ENCODE results near the gene LELP1. TPM values are rescaled to one million over a fixed set of nuclear protein-coding genes. Genes with fewer than 3 reads are reported as not detected.
"Not testable (repeated sequence)": the region's sequence is repeated elsewhere in the genome, so short reads cannot be mapped to it uniquely, and the experiment has no call there.

LELP1 gene
- not detected for total RNA-seq

DNA sequence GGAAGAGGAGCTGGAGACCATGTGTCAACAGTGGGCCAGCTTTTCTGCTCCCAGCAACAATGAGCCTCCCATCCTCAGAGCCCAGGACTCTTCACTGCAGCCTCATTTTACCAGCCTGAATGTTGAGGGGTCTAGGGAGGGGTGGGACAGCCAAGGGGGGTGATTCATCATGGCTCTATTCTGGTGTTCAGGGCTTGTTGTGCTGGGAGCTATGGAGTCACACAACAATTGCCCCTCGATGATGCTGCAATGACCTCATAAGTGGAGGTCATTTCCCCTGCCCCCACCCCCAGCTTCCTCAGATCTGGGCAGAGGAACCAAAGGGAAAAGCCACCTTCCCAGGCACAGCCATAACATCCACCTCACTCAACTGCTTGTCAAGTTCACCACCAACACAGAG lies at the start of gene LELP1:
TSS of gene LELP1 (plus strand) at position 301 of the 400 bp plus-strand sequence. CDS start 1,278 bp downstream, outside the sequence.
- DNase-seq (ENCODE audit: low read depth in 2 of 3, low spot score in 2 of 3) = no peak

DNA sequence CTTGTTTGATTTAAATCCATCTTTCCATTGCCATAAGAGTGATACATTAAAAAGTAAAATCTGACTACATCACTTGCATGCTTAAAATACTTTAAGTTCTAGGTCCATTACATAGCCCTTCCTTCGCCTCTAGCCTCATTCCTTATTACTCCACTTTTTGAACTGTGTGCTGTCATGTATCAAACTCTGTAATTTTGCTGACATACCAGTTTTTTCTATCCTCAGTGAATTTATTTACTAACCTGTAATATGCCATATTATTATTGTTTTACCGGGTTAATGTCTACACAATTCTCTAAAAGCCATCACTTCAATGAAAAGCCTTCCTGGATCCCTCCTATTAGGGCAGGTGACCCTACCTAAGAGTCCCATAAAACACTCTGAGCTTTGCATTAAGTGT lies 47.7 kb upstream of the LELP1 start:
- no peak for DNase-seq (ENCODE audit: low read depth in 2 of 3, low spot score in 2 of 3)

DNA sequence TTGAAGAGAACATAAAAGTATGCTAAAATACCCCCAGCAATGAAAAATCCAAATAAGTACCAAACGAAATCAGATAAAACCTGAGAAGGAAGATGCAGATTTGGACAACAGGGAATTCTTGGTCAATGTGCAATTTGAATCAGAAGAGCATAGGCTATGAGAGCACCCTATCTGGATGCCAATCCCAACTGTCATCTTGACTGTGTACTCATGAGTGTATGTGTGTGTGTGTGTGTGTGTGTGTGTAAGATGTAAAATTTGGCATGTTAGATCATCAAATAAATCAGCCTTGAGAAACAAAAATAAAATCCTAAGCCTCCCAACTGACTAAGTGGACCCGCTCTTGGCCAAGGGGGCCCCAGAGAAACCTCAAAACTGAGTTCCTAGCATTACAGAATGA lies 34.5 kb upstream of the LELP1 start:
- DNase-seq (ENCODE audit: low read depth in 2 of 3, low spot score in 2 of 3) = no peak

DNA sequence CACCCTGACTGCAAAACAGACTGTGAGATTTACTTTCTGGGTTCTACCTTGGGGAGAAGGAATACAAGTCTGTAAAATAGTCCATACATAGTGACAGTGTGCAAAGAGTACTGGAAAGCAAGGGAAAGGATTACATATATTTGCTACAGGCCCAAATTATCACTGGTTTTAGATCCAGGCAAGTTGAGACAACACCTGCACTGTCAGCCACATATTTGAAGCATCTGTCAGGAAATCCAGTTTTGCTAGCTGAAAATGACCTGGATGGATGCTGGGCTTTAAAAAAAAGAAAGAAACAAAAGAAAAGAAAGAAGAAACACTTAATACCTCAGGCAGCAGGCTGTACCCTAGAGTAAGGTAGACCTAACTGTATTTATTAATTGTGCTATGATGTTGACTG lies 28.6 kb upstream of the LELP1 start:
- DNase-seq (ENCODE audit: low read depth in 2 of 3, low spot score in 2 of 3) = no peak

DNA sequence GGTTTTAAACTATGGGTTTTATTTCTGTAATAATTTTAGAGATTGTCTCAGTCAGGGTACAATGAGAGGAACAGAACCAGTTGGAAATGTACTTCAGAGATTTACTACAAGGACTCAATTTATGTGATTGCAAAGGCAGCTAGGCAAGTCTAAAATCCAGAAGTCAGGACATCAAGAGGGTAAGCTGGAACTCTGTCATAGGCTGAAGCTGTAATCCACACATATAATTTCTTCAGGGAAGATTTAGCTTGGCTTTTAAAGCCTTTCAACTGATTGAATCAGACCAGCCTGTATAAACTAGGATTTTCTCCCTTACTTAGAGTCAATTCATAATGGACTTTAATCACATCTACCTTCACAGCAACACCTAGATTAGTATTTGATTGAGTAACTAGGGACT lies 24.3 kb upstream of the LELP1 start:
- DNase-seq (ENCODE audit: low read depth in 2 of 3, low spot score in 2 of 3) = no peak

DNA sequence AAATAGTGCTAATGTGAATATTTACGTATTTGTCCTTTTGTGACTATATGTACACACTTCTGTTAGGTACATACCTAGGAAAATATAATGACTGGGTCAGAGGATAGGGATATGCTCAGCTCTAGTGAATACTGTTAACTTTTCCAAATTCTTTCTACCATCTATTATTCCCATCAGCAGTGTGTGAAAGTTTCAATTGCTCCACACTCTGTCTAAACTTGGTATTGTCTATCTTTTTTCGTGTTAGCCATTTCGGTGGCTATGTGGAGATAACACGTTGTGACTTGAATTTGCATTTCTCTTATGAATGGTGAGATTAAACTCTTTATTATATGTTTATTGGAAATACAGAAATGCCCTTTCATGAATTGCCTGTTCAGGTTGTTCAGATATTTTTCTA lies 22.7 kb upstream of the LELP1 start:
- no peak for DNase-seq (ENCODE audit: low read depth in 2 of 3, low spot score in 2 of 3)

DNA sequence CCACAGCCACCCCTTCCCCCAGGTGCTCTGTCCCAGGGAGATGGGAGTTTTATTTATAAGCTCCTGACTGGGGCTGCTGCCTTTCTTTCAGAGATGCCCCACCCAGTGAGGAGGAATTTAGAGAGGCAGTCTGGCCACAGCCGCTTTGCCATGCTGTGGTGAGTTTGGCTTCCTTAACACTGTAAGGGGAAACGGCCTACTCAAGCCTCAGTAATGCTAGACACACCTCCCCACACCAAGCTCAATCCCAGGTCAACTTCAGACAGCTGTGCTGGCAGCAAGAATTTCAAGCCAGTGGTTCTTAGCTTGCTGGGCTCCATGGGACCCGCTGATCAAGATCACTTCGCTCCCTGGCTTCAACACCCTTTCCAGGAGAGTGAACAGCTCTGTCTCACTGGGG lies 14.9 kb upstream of the LELP1 start:
- not testable (repeated sequence) for DNase-seq (ENCODE audit: low read depth in 2 of 3, low spot score in 2 of 3)

DNA sequence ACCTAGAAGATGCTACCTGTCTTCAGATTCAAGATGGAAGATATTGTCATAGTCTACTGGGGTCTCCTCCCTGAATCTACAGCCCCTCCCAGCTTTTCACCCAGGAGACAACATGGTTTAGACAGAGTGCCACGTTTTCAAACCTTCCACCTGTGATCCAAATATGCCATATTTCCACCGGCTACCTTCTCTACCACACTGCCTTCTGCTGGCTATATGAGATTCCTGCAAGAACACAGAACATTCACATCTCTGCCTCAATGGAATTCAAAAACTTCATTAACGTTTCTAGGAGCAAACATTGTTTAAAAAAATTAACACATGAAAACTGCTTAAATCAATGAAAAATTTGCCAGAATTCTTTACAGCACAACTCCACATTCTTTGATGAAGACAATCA lies 12.9 kb upstream of the LELP1 start:
- DNase-seq (ENCODE audit: low read depth in 2 of 3, low spot score in 2 of 3) = no peak

DNA sequence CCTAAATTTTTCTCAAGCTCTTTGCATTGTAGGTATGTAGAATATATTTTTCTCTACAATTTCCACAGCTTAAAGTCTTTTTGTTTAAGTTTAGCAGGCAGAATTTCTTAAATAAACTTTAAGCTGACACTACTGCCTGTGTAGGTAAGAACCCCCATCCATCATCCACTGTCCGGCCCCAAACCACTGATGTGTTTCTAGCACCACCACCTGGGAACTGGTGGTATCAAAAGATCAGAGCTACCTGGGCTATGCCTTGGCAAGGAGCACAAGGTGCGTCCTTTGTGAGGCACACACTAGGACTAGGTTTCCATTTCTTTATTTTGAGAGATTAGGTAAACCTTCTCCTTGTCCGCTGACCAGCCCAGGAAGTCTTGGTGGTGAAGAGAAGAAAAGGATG lies 10.5 kb upstream of the LELP1 start:
- DNase-seq (ENCODE audit: low read depth in 2 of 3, low spot score in 2 of 3) = peak in 1 of 3 donors; percentile 11

DNA sequence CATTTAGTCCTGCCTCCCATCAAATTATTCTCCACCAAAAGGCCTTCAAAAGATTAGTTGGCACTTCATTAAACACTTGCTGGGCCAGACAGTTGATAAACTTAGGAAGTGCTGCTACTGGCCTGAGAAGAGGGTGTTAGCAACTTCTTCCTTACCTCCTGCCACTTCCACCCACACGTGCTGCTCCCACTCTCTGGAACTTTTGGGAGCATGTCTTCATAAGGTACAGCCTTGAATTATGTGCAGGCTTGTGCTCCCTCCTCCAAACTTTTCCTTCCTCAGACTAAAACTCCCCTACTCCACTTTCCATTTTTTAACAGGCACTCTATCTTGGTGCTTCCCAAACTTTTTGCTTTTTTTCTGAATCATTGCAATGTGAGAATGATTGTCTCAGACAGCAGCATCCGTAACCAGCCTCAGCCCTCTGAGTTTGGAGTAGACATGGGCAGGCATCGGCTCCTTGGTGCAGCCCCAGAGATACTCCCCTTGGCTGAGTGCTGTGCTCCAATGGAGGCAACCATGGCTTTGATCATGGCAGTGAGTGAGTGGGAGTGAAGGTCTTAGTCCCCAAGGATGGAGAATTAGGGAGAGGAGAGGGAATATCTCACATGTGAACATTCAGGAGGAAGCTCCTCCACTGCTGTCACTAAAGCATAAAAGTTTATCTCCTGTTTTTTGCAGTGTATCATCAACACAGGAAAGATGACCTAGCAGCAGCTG lies 8.7 kb upstream of the LELP1 start:
- DNase-seq (ENCODE audit: low read depth in 2 of 3, low spot score in 2 of 3) = no peak

DNA sequence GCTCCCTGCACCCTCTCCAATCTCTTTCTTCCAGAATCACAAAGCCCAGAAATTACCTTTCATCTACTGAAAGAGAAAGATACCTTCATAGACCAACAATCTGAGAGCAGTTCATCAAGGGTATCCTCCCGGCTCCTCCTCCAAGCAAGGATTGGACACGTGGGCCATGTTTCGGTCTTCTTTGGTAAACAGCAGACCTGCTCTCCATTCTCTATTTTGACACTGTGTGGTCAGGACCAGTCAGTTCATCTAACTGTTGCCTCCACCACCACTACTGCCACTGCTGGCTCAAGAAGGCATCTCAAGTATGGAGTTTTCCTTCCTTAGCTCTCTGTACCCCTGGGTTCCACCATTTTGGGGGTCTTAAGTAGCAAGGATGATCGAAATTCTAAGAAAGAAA lies 8.0 kb upstream of the LELP1 start:
- DNase-seq (ENCODE audit: low read depth in 2 of 3, low spot score in 2 of 3) = no peak

DNA sequence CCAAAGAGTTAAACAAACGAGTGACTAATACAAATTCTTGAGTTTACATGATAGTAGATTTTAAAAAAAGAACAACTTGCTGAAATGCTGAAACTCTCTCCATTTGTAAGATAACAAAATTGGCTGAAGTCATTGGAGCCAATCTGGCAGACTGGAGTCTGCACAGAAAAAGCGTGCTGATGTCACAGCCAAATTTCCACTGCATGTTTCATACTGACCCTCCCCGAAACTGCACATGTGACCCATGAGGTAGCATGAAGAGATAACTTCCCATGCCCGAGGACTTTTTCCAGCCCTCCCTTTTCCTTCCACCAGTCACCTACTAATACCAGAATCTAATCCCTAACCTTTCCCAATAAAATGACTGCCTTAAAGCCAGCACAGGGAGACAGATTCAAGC lies 1.2 kb upstream of the LELP1 start:
- DNase-seq (ENCODE audit: low read depth in 2 of 3, low spot score in 2 of 3) = no peak

DNA sequence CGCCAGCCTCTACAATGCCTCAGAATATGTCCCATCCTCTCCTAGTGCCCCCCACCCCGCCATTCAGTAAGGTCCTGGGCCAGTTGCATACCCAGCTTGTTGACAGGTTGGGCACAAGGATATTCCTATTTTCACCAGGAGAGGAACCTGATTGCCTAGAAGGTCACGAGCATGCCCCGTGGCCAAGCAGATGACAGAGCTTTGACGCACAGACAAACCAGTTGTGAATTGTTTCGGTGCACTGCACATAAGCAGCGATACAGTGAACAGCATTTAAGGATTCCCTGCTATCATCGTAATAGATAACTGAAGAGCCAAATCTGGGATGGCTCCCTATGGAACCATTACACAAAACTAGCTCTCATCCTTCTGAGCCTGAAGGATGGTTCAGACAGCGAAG lies 3.4 kb downstream of the LELP1 start:
- DNase-seq (ENCODE audit: low read depth in 2 of 3, low spot score in 2 of 3) = no peak

DNA sequence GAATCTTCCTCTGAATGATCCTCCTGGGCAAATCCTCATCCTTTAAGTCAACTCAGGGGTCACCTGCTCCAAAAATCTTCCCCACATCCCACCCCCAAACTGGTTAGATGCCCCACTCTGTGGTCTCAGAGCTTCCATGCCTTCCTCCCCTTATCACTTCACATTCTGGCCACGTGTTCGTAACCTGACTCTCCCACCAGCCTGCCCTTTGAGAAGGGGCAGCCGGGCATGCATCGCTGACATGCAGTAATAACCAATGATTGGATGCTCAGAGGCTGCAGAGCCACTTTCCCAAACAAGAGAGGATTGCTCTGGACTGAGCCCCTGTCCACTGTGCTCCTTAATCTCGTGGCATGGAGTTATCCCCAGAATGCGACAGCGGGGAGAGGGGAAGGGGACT lies 7.0 kb downstream of the LELP1 start:
- DNase-seq (ENCODE audit: low read depth in 2 of 3, low spot score in 2 of 3) = no peak

DNA sequence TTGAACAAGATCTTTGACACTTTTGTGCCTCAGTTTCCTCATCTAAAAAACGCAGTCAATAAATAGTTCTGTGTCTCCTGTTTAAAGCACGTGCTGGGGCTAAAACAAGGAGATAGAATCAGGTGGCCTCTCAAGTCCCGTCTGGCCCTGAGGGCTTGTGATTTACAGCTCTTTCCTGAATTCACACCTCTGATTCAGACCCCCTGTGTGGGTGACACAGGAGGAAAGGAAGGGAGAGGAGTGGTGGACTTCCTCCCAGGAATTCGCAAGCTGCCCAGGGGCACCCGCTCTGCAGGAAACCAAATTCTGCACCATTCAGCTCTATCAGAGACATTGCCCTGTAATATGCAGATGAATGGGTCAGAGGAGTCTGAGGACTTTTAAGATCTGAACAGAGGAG lies 9.0 kb downstream of the LELP1 start:
- no peak for DNase-seq (ENCODE audit: low read depth in 2 of 3, low spot score in 2 of 3)

DNA sequence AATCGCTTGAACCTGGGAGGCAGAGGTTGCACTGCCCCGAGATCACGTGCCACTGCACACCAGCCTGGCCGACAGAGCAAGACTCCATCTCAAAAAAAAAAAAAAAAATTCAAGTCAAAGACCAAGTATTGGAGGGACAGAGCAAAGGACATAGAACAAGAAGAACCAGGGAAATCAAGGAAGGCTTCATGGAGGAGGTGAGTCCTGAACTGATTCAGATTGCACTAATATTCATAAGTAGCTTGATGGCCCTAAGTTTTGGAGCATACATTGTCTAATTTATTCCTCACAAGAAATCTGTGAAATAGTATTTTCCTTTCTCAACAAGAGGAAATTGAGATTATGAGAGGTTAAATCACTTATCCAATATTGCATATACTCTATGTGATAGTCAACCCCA lies 10.3 kb downstream of the LELP1 start:
- DNase-seq (ENCODE audit: low read depth in 2 of 3, low spot score in 2 of 3) = no peak

DNA sequence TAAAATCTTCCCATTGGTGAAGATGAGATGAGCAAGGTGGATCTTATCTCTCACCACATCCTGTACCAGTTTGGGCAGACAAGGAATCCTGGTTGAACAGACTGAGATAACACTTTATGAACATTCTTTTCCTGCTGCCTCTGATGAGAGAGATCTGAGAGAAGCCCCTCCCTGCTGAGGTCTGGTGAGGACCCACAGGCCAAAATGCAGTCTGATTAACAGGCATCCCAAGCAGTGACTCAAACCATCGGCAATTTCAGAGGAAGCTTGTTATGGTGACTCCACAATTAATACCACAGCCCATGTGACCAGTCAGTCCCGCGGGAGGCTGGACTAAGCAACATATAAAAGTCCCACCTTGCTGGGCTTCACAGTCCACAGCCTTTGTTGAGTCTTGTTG lies 14.0 kb downstream of the LELP1 start, which contains the start of gene PRR9:
TSS of gene PRR9 (plus strand) at position 373 of the 400 bp plus-strand sequence. CDS start 561 bp downstream, outside the sequence.
- peak in 2 of 3 donors; percentile 18 to 35 for DNase-seq (ENCODE audit: low read depth in 2 of 3, low spot score in 2 of 3)

DNA sequence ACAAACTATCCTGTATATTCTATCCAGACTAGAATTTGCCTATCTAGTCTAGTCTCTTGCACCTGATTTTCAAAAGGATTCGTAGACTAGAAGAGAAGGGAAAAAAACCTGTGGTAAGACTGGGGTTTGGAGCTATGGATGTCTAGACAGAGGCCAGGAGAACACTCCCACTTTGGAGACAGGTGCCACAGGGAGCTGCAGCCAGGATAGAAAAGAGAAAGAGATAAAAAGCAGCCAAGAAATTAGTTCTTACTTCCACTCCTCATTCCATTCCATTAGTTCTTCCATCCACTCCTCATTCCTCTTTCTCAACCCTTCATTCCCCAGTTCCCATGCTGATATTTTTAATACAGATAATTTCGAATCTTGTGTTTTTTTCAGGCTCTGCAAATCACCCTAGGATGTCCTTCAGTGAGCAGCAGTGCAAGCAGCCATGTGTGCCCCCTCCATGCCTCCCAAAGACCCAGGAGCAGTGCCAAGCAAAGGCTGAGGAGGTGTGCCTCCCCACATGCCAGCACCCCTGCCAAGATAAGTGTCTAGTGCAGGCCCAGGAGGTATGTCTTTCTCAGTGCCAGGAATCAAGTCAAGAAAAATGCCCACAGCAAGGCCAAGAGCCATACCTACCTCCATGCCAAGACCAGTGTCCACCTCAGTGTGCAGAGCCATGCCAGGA lies 14.7 kb downstream of the LELP1 start:
- no peak for DNase-seq (ENCODE audit: low read depth in 2 of 3, low spot score in 2 of 3)

DNA sequence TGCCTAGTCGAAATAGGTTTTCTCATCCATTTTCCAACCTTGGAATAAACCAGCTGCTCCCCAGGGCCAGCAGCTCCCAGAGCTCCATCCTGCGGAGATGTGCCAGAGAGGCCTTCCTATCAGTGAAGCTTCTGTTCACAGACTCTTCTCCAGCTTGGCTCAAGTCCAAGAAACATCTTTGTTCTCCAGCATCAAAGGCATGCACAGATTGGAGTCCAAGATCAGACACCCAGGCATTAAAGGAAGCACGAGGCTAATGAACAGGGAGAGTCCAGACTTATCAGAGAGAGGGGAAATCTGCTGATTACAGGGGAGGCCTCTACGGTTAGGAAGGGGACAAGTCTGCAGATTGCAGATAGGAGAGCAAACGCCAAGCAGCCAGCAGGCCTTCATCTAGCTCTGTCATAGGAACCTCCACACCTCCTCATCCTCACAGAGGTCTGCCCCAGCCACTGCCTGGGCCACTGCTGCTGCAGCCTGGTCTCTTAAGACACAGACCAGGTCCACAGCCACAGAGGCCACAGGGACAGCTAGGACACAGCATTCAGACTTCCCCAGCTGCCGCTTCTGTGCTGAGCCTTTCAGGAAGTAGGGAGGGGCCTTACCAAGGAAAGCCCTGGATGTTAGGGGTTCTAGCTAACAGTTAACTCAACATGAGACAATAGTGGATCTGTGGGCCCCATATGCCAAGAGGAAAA lies 17.5 kb downstream of the LELP1 start:
- DNase-seq (ENCODE audit: low read depth in 2 of 3, low spot score in 2 of 3) = peak in 2 of 3 donors; percentile 16 to 25

DNA sequence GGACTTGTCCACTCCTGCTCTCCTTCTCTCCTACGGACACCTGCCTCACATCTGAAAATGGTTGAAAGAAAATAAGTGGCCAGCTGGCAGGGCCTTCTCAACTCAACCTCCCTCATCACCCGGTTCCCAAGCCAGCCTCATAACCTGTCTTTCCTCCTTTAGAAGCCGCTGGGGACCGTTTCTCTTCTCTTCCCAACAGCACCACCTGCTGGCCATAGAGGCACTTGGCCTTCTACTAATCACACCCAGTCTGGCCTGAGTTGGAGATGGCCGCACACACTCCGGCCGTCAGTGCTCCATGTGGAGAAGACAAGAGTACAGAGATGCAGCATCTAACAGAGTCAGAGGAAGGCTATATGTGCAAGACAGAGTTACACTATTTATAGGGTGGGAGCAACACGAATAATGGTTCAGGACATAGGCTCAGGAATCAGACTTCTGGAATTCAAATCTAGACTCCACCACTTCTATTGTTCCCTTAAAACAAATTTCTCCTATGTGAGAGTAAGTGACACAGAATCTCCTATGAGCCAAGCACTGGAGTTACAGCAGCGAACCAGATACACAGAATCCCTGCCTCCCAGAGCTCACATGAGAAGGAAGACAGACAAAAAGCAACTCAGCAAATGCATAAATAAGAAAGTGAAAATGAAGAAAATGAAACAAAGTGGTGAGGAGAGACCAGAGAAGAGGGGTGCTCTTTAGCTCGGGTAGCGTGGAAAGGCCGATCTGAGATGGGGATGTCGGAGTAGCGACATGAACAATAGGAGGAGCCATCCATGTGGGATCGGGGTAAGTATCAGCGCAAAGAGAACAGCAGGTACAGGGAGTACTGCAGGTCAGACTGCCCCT lies 20.0 kb downstream of the LELP1 start:
- peak in 2 of 3 donors; percentile 30 to 73 for DNase-seq (ENCODE audit: low read depth in 2 of 3, low spot score in 2 of 3)

DNA sequence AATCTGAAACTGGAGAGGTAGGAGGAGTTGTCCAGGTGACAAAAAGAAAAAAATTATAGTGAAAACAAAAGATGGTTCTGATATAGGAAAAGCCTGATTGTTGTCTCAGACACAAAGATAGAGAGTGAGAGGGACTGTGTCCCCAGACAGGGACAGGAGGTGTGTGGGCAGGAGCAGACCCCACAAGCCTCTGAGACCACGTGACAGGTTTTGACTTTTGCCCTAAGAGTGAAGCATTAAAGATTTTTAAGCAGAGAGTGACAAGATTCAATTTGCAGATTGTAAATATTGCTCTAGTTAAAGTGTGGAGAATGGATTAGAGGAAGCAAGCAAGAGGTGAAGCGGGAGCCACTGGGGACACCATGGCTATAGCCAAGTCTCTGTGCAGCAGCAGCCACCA lies 24.6 kb downstream of the LELP1 start:
- DNase-seq (ENCODE audit: low read depth in 2 of 3, low spot score in 2 of 3) = no peak

All from hematopoietic multipotent progenitor cell (in vitro differentiated cells).